Right hindlimb (tissue), 1 donor: ENCODE data around the gene PTPRD.
"Not testable (repeated sequence)": the region's sequence is repeated elsewhere in the genome, so short reads cannot be mapped to it uniquely, and the experiment has no call there.

Source experiments
- DNase-seq: peaks from one replicate; pipeline ENCODE4 v3.0.0-alpha.2; 2018

Gene PTPRD

DNA sequence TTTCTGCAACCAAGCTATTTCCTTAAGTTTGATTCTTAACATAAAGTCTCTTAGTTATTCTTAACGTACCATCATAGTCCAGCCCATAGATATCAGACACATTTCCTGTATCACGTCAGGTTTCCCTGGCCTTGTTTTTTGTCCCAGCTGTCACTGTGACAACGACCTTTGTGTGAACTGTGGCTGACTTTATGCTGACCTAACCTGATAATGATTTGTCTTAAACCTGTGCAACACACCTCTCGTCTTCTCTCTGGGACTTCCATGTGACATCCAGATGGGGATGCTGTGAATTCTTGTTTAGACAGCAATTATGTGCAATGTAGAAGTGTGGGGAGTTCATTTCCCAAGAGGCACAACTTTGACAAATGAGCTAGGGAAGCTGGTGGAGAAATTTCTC is 662.8 kb downstream of the PTPRD start:
- no peak for DNase-seq

DNA sequence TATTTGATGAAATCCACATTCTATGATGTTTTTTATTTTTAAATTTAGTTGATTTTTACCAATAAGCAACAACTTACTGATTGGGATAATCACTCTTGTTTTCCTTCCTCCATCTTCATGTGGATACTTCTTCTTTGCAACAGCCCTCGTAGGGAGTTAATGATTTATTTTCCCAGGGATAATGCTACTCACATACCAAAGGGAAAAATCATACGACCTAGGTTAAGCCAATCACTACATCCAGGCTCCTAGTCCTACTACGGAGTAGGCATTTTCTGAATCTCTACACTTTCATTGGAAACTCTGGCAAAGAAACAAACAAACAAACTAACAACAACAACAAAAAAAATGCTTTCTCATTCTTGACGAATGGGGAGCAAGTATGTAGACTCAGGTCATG is 663.4 kb downstream of the PTPRD start:
- no peak for DNase-seq

- DNase-seq = no peak
These were observed 666.8 kb downstream of the PTPRD start for GRCh38 chr9:9945966-9946365.

DNA sequence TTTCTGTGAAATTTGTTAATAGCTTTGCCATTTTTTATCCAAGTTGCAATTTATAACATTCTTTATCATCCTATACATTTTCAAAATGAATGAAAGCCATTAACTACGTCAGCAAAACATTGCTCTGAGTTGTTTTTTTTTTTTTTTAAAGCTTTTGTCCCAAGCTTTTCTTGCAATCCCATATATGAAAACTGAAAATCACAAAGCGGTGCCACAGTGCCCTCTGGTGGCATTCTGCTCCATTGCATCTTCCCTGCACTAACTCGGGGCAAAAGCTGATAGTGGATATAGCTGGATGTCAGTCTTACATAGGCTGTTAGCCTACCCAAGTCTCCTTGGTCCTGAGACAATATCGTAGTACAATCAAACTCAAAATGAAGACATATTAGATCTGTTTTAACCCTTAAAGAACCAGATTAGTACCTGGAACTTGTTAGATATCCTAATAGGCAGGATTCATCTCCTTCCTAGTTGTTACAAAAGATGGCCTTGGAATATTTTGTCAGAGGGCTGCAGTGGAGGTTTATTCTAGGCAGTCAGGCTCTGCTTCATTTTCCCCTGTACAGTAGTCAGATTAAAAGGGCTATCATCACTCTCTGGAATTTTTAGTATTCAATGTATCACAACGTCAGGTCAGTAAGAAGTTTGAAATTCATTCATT is 669.9 kb downstream of the PTPRD start:
- peak; percentile 80 for DNase-seq

DNA sequence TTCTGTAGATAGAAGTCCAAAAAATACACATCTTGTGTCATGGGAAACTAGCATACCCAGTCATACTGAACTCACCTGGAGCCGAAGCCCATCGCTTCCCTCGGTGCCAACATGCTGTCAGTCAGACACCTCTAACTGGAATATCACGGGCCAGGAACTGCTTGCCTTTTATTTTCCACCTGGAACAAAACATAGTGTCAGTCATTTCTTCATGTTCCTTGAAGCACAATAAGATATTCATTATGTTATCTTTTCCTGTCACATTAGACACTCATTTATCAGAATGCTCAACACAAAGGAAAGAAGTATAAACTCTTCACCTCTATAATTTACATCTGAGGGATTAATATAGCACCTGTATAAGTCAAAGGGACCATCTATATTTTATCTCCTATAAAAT is 674.4 kb downstream of the PTPRD start:
- DNase-seq = no peak

DNA sequence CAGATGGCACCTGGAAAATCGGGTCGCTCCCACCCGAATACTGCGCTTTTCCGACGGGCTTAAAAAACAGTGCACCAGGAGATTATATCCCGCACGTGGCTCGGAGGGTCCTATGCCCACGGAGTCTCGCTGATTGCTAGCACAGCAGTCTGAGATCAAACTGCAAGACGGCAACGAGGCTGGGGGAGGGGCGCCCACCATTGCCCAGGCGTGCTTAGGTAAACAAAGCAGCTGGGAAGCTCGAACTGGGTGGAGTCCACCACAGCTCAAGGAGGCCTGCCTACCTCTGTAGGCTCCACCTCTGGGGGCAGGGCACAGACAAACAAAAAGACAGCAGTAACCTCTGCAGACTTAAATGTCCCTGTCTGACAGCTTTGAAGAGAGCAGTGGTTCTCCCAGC is 681.3 kb downstream of the PTPRD start:
- not testable (repeated sequence) for DNase-seq

DNA sequence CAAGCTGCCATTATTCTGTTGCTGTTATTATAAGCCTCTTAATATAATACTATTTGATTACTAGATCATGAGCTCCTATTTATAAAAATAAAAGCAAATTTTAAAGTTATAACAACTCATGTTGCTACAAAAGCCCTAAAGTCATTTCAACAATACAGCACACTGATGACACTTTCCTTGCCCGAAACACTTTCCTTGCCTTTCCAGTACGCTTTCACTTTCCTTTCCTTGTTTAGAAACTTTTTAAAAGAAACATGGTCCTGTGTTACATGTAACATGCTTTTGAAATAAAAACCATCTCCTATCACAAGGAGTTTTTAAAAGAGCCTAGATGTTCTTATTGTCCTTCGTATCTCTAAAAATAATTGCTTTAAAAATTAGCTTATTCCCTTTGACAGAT is 688.4 kb downstream of the PTPRD start:
- DNase-seq = no peak

GRCh38 chr9:9921805-9922204 is 691.0 kb downstream of the PTPRD start:
- DNase-seq = no peak

DNA sequence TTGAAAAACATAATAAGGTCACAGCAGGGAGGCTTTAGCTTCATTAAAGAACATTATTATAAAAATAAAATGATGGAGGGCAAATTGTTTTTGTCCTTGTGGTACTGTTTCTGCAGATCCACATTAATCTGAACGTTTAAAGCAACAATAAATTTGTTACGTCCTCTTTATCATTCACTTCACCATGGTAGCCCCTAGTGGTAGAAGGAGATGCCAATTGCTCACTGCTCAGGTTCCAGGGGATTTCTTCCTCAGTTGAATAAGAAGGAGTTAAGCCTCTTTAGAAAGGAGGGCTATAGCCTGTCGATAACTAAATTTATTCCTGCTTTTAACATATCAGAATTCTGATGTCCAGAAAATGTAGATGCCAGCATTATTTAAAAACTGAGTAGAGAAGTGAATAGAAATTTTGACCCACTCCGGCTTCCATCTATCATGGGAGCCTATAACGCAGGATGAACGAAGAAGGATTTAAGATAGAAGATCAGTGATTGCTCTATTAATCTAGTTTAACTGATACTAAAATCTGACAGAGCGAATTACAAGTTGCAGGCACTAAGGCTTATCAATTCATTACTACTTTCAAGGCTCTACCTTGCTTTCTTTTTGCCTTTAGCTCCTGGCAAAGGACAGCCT is 692.3 kb downstream of the PTPRD start:
- DNase-seq = no peak

GRCh38 chr9:9919174-9919775 is 693.5 kb downstream of the PTPRD start:
- DNase-seq = no peak

DNA sequence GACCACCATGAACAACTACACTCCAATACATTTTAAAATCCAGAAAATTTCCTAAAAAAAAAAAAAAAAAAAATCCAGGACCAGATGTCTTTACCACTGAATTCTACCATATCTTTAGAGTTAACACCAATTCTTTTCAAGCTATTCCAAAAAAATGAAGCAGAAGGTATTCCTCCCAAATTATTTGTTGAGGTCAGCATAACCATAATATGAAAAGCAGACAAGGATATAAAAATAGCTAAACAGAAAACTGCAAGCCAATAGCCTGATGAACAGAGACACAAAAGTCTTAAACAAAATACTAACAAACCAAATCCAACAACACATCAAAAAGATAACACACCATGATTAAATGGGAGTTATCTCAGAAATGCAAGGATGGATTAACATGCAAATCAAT is 695.4 kb downstream of the PTPRD start:
- DNase-seq = no peak

- no peak for DNase-seq
These were observed 698.6 kb downstream of the PTPRD start for GRCh38 chr9:9914174-9914573.

GRCh38 chr9:9913276-9913832 is 699.4 kb downstream of the PTPRD start:
- DNase-seq = no peak

DNA sequence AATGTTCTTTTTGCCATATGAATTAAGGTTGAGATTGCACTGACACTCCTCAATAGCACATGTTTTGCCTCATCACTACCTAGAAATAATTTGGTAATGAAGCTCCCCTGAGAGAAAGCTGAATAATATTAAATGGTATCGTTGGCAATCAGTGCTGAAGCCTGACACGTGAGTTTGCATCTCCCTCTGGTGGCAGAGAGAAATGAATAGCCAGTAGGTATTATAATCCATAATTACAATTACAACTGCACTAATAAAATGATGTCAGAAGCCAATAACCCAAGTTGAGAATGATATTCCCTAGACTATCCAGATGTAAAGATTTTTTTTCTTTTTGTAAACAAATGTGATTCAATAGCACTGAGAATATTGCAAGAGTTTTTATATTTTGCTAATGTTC is 700.3 kb downstream of the PTPRD start:
- DNase-seq = no peak

DNA sequence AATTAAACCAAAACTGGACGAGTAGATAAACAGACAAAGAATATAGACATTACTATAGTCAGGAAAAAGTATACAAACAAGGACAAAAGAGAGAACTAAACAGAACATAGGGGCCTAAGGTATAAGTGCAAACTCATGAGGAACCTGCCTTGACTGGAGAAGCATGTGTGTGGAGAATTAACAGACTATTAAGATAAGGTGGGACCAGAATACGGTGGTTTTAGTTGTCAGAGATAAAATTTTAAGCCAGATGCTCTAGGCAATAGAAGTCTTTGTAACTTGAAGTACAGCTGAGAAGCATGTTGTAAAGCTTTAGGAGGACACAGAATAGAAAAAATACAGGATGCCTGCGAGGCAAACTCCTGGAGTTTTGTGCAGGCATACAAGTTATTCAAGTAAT is 707.1 kb downstream of the PTPRD start:
- DNase-seq = no peak

GRCh38 chr9:9904041-9904440 is 708.8 kb downstream of the PTPRD start:
- DNase-seq = no peak

GRCh38 chr9:9901624-9902023 is 711.2 kb downstream of the PTPRD start:
- DNase-seq = no peak

DNA sequence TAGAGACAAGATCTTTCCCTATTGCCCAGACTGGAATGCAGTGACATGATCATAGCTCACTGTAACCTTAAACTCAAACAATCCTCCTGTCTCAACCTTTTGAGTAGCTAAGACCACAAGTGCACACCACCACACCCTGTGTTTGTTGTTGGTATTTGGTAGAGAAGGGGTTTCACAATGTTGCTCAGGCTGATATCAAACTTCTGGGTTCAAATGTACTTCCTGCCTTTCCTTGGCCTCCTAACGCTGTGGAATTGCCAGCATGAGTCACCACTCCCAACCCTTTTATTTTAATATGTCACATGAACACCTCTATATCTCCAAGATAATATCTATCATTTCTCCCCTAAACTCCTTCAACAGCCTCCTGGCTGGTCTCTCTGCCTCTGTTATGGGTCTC is 719.0 kb downstream of the PTPRD start:
- no peak for DNase-seq

DNA sequence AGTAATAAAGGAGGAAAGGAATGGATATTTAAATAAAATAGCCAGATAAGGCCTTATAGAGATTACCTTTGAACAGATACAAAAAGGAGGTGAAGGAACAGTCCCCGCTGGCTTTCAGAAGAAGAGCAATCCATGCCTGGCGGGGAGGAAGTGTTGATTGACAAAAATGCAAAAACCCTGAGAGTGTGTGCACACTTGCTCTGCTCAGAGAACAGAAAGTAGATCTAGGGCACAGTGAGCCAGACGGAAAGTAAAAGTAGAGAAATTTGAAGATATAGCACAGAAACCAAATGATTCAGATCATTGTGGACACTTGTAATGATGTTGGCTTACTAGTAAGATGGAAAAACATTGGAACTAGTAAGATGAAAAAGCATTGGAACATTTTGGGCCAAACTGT is 720.6 kb downstream of the PTPRD start:
- DNase-seq = no peak

GRCh38 chr9:9881692-9882091 is 731.1 kb downstream of the PTPRD start:
- no peak for DNase-seq

- no peak for DNase-seq
These were observed 738.5 kb downstream of the PTPRD start for GRCh38 chr9:9874270-9874669.

- no peak for DNase-seq
These were observed 750.5 kb downstream of the PTPRD start for GRCh38 chr9:9862235-9862810.

DNA sequence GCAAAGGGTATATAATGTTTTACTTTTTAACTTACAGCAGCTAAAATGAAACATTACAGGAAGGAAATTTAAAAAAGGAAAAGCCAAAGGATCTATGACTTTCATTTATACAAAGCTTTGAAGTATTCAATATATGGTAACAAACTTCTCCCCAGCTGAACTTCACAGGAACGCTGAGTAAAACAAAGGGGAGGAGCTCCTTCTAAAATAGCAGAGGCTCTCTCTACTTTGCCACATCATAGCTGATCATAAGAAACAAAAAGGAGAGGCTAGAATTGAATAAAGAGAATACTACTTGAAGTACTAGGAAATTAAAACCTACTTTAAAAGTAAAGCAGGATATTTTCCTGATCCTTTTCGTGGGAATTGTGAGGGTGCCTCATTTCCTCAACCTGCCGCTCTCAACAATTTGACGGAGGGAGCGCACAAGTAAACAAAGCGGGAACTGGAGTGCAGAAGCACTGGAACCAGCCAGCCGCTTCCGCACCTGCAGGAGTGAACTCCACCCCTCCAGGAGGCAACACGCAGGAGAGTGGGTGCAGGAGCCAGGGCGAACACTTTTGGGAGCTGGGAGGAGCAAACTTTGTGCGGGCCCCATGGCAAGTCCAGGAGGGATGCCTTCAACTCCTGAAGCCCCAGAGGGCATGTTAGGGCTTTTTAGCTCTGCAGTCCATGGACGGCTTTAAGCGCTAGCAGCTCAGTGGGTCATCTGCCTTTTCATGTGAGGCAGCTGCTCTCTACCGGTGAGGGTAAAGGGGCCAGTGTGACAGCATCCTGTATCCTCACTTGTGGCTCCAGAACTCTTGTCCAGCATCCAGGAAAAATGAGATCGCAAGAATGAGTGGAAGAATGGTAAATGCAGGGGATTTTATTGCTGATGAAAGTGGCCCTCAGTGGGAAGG is 757.4 kb downstream of the PTPRD start:
- DNase-seq = no peak
